T47D (cell line): Measurements from ENCODE around the gene LDHAL6A.

ENCODE experiments used
- DNase-seq, 2 experiments: peaks; one replicate each; pipeline versions ENCODE4 v3.0.0 to v3.0.0-alpha.2; 2011 to 2012; ENCODE audit warnings: low read depth in 1 of 2, low spot score in 1 of 2
- JUND ChIP-seq: IDR thresholded peaks from 2 replicates; pipeline ENCODE4 v1.6.1; 2012; ENCODE audit warnings: low read depth
- in situ Hi-C: cut with HindIII; loops from 2 replicates; pipeline ENCODE4 v1.10.0; 2016; ENCODE audit warnings: low sequenced_read_pairs, low pct_unique_long_range_greater_than_20kb

Gene LDHAL6A

DNA sequence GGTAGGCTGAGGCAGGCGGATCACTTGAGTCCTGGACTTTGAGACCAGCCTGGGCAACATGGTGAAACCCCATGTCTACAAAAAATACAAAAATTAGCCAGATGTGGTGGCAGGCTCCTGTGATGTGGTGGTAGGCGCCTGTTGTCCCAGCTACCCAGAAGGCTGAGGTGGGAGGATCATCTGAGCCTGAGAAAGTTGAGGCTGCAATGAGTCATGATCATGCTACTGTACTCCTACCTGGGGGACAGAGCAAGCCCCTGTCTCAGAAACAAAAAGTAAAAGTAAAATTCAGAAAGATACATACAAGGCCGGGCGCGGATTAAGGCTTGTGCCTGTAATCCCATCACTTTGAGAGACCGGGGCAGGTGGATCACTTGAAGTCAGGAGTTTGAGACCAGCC lies 6.3 kb downstream of the LDHAL6A start:
- TF ChIP-seq JUND: no peak
- DNase-seq: no peak
- in situ Hi-C loops: no loop called here

DNA sequence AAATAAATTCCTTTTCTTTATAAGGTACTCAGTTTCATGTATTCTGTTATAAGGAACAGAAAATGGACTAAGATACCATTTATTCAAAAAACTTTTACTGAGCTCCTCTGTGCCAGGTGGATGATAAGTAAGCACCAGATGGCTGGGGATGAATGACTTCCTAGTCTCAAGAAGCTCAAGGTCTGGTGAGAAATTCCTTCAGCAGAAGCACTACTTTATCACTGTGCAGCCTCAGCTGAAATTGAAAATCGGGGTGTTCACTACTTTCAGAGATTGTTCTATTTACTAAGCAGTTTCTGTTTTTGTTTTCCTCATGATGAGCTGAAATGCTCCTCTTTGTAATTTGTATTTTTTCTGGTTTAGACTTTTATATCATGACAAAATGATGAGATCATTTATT lies 7.8 kb downstream of the LDHAL6A start:
- in situ Hi-C loops: no loop called here
- TF ChIP-seq JUND: no peak
- DNase-seq: no peak

DNA sequence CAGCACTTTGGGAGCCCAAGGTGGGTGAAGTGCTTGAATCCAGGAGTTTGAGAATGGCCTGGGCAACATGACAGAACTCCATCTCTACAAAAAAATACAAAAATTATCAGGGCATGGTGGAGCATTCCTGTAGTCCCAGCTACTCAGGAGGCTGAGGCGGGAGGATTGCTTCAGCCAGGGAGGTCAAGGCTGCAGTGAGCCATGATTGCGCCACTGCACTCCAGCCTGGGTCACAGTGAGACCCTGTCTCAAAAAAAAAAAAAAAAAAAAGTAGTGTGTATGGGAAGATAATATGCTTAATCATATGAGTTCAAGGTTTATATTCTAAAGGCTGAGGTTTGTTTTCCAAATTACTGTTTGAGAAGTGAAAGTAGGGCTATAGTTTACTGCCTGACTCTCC lies 10.7 kb downstream of the LDHAL6A start:
- in situ Hi-C loops: no loop called here
- no peak for TF ChIP-seq JUND
- no peak for DNase-seq

DNA sequence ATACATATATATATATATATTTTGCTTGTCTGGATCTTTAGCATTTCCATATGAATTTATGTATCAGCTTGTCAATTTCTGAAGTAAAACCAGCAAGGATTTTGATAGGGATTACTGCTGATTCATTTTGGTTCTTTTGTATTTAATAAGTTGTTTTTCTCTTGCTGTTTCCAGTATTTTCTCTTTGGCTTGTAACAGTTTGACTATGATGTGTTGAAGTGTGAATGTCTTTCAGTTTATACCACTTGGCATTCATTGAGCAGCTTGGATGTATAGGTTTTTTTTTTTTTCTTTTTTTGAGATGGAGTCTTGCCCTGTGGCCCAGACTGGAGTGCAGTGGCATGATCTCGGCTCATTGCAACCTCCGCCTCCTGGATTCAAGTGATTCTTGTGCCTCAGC lies 12.4 kb downstream of the LDHAL6A start:
- in situ Hi-C loops: no loop called here
- TF ChIP-seq JUND: no peak
- DNase-seq: no peak

DNA sequence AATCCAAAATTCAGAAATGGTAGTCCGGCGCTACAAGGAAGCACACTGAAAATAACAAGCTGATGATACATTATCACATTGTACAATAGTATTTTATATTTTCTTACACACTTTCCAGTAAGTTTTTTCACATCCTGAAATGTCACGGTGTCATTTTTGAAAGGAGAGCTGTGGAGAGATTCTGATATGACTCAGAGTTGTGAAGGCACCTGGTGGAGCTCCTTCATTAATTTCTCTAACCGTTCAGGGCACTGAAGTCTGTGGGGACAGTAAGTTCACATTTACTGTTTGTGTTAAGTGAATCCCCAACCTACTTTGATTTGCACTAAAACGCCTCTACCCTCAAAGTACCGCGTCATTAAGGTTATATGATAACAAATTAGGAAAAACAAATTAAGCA lies 13.3 kb downstream of the LDHAL6A start:
- TF ChIP-seq JUND: no peak
- DNase-seq: no peak
- in situ Hi-C loops: no loop called here

DNA sequence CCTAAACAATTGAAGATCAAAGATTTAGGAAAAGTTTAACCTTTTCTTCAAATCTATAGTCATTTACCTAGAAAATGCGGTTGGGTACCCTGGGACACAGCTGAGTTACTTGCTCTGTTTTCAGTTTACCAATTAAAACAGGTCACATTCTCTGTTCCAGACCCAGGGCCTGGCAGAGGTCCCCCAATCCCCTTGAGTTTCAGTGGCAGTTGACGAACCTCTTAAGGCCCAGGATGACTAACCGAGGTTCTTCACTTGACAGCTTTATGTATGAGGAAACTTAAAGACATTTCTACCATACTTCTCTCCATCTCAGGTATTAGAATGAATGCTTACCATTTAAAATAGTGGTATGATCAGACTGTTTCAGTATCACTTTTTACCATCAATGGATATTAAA lies 16.3 kb downstream of the LDHAL6A start:
- no peak for DNase-seq
- no peak for TF ChIP-seq JUND
- in situ Hi-C loops: no loop called here

DNA sequence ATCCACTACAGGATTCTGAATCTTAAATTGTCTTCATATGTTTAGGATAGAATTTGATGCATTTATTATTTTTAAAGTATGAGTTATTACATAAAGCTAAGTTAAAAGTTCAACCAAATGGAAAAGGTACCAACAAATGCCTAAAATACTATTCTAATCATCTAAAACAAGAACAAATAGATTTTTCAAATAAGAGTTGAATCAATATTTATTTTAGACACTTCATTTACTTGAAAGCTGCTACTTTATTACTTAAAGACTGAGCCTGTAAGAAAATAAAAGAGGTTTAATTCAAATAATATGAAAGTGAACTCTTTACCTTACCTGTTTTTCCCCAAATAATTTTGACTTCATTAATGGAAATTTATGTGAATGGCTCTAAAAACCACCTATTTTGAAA lies 16.9 kb downstream of the LDHAL6A start:
- in situ Hi-C loops: no loop called here
- TF ChIP-seq JUND: no peak
- DNase-seq: no peak

DNA sequence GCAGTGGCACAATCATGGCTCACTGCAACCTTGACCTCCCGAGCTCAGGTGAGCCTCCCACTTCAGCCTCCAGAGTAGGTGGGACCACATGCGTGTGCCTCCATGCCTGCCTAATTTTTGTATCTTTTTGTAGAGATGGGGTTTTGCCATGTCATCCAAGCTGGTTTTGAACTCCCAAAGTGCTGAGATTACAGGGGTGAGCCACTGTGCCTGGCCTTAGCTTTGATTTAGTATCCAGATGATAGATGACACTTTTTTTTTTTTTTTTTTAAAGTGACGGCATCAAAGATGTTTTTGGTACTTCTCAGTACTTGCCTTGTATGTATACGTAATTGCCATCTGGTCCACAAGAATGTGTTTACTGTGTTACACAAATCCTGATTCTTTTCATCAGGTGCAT lies 23.4 kb downstream of the LDHAL6A start:
- in situ Hi-C loops: no loop called here
- no peak for DNase-seq

DNA sequence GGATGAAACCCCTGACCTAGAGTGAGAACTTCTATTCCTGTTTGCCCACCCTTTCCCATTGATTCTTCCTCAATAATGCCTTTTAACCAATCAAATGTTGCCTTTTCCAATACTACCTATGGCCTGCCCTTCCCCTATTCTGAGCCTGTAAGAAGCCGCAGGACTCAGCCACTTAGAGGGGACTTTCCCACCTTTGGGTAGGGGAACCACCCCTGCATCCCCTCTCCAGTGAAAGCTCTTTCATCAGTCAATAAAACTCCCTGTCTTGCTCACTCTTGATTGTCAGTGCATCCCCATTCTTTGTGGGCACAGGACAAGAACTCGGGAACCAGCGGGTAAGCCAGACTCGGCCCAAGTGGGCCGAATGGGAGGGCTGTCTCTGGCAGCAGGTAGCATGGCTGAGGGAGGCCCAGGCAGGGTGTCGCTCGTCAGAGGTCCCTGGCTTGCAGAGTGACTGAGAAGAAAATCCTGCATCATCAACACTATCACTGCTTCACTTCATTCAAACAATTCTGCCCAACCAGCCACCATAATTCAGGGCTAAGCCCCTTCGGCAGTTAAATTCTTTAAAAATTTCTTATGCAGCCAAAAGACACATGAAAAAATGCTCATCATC lies 30.4 kb downstream of the LDHAL6A start:
- TF ChIP-seq JUND: no peak
- in situ Hi-C loops: no loop called here
- DNase-seq: no peak

More for the DNA sequence above, 23.4 kb downstream of the LDHAL6A start:
- no peak for TF ChIP-seq JUND

DNA sequence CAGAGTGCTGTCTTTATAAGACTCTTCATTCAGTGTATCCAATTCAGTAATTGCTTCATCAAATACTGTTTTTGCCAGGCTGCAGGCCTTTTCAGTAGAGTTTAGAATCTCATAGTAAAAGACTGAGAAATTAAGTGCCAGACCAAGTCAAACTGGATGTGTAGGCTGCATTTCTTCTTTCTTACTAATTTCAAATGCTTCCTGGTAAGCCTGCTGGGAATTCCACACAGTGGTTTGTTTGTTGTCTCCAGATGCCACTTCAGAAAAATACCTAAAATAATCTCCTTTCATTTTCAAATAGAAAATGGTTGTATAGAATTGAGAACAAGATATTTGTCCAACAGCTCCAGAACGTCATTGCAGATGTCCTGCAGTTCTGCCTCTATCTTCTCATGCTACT lies 34.7 kb downstream of the LDHAL6A start:
- in situ Hi-C loops: no loop called here
- no peak for TF ChIP-seq JUND
- no peak for DNase-seq

DNA sequence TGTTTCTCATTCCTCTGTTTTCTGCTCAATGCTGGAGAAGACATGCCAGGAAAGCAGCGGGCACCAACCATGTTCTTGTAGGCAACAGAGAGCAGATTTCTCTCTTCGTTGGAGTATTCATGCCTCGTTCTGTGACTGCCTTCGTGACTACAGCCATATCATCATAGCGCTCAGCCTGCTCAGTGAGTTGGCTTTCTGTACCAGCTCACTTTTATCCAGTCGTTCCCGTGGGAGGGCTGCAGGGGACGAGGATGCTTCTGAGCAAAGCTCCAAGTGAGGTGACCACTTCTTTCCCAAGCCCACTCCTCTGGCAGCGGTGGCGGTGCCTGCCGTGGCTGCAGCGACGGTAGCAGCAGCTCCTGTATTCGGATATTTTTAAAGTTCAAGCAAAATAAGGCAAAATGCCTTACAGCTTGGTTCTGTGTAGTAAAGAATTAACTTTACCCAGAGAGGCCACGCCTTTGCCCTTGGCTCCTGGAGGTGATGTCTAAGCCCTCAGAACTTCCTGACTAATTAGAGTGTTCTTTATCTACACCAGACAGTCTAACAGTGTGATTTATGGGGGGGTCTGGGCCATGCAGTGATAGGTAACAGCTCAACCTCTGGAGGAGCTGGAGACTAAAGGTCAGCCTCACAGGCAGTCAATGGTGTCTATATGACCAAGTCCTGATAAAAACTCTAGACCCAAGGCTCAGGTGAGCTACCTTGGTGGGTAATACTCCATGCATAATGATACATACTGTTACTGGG lies 35.3 kb downstream of the LDHAL6A start:
- in situ Hi-C loops: no loop called here
- TF ChIP-seq JUND: no peak
- DNase-seq: no peak

DNA sequence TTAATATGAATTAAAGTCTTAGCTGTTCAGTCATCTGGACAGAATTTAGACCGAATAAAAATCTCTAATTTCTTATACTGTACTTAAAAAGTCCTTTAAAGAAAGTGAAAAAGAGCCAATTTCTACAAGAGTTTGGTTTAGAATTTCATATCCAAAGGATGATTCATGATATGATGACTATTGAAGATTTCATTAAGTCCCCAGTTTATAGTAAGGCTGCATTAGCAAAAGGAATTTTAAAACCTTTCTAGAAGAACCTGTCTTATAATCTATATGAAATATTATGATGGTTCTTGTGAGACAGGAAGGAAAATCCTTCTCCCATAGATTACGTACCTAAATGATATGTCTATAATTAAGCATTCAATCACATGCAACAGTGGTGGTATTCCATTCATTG lies 36.3 kb downstream of the LDHAL6A start:
- DNase-seq: no peak
- TF ChIP-seq JUND: no peak
- in situ Hi-C loops: no loop called here

DNA sequence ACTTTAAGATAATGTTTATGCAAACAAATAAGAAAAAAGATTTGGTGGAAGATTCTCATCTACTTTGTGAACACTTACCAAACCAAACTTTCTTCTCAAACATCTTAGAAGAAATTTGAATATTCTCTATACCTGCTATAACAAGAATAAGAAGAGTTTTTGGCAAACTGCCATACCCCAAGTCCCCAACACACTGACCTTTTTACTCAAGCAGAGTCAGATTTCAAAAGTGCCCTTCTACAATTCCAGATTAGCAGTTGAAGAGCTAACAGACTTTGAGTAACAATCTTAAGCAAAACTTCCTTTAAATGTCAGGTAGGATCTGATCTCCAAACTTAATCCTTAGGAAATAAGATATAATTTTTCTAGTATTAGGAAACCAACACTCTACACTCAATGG lies 37.2 kb downstream of the LDHAL6A start:
- in situ Hi-C loops: no loop called here
- no peak for DNase-seq
- TF ChIP-seq JUND: no peak

DNA sequence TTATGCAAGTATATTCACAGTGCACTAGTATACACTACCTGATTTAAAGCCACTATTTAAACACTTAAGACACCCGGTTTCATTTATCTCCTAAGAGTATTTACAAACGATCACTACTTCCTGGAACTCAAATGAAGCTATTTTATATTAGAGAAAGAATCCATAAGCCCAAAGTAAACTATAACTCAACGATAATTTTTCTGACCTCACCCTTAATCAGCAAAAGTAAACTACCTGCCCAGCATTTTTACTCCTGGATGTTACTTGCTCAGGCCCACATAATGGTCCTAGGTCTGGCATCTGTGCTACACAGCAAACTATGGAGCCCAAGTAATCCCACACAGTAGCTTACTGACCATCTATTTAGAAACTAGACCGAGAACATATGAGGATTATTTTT lies 37.7 kb downstream of the LDHAL6A start:
- no peak for TF ChIP-seq JUND
- in situ Hi-C loops: no loop called here
- DNase-seq: no peak
